ENCODE data around the gene SLF2. TPM values are rescaled to one million over a fixed set of nuclear protein-coding genes. Genes with fewer than 3 reads are reported as not detected.

SLF2 gene
- total and polyA plus RNA-seq, 9 of the 15 experiments (the other 6 are each of a cell fraction or from before 2014, with no cell fraction given) = 1.7 to 18.4 (median 7.8) TPM

DNA sequence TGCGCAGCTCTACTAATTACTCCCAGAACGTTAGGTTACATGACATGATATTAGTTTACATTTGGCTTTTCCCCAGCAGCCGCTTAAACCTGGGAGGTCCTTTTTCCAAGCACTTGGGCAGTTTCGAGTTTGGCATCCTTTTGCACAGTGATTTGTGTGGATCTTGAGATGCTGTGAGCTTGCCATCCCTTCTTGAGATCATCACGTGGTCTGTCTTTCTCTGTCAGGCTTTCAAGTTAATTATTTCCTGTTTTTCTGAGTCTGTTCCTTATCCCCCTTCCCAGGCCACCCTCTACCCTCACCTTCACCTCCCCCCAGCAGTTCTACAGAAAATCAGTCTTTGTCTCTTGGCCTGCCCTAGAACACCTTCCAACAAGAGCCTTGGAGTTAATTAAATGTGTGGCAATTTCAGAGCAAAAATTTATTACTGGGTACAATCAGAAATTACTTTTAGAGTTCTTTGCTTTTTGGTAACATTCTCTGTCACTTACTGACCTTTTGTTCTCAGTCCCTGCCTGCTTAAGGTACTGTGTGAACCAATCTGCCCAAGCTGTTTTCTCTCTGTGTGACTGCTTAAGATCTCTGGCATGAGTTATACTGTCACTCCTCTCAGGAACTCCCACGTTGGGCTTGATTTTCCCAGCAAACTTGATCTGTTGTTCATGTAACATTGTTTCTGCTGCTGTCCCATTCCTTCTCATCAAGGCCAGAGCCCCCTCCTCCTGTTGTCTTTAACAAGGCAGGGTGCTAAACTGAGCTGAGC lies 3.1 kb upstream of the SLF2 start (continued):
- no peak for TF ChIP-seq ZKSCAN8 (CRISPR knock-in tag; IDR thresholded peaks at IDR 0.05)
- TF ChIP-seq GATAD2B (IDR thresholded peaks at IDR 0.05; ENCODE audit: borderline replicate concordance) = no peak
- TF ChIP-seq NONO (IDR thresholded peaks at IDR 0.05; ENCODE audit: low read depth in 2 of 2, low read length in 1 of 2) = no peak
- no peak for TF ChIP-seq FOXA1 (IDR thresholded peaks at IDR 0.05; ENCODE audit: borderline replicate concordance)
- TF ChIP-seq RUNX1 (IDR thresholded peaks at IDR 0.05; ENCODE audit: low read depth) = no peak
- TF ChIP-seq, protein P1, sequence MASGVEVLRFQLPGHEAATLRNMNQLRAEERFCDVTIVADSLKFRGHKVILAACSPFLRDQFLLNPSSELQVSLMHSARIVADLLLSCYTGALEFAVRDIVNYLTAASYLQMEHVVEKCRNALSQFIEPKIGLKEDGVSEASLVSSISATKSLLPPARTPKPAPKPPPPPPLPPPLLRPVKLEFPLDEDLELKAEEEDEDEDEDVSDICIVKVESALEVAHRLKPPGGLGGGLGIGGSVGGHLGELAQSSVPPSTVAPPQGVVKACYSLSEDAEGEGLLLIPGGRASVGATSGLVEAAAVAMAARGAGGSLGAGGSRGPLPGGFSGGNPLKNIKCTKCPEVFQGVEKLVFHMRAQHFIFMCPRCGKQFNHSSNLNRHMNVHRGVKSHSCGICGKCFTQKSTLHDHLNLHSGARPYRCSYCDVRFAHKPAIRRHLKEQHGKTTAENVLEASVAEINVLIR (CRISPR knock-in tag; IDR thresholded peaks at IDR 0.05) = no peak
- no peak for TF ChIP-seq TFAM (CRISPR knock-in tag; conservative IDR thresholded peaks at IDR 0.05)
- TF ChIP-seq RBM14 (IDR thresholded peaks at IDR 0.05; ENCODE audit: borderline replicate concordance, insufficient read depth, low read depth, low read length) = no peak
- TF ChIP-seq, protein P2, sequence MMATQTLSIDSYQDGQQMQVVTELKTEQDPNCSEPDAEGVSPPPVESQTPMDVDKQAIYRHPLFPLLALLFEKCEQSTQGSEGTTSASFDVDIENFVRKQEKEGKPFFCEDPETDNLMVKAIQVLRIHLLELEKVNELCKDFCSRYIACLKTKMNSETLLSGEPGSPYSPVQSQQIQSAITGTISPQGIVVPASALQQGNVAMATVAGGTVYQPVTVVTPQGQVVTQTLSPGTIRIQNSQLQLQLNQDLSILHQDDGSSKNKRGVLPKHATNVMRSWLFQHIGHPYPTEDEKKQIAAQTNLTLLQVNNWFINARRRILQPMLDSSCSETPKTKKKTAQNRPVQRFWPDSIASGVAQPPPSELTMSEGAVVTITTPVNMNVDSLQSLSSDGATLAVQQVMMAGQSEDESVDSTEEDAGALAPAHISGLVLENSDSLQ (IDR thresholded peaks at IDR 0.05) = 0 out of 2 replicates have a peak, but pooled peaks have one; percentile 16
- no peak for TF ChIP-seq HNRNPUL1 (IDR thresholded peaks at IDR 0.05; ENCODE audit: low read length)
- TF ChIP-seq TEAD1 (CRISPR knock-in tag; IDR thresholded peaks at IDR 0.05) = no peak
- no peak for TF ChIP-seq COPS2 (conservative IDR thresholded peaks at IDR 0.05)
- no peak for TF ChIP-seq ZNF263 (CRISPR knock-in tag; IDR thresholded peaks at IDR 0.05; ENCODE audit: borderline replicate concordance)
- TF ChIP-seq ZKSCAN1 (IDR thresholded peaks at IDR 0.05; ENCODE audit: low read depth, low read length) = no peak
- TF ChIP-seq TAL1 (IDR thresholded peaks at IDR 0.05) = no peak; the same call in 1 of the 2 replicates
- TF ChIP-seq SMAD2 (IDR thresholded peaks at IDR 0.05; ENCODE audit: low read depth, low read length) = no peak
- TF ChIP-seq, protein P3, sequence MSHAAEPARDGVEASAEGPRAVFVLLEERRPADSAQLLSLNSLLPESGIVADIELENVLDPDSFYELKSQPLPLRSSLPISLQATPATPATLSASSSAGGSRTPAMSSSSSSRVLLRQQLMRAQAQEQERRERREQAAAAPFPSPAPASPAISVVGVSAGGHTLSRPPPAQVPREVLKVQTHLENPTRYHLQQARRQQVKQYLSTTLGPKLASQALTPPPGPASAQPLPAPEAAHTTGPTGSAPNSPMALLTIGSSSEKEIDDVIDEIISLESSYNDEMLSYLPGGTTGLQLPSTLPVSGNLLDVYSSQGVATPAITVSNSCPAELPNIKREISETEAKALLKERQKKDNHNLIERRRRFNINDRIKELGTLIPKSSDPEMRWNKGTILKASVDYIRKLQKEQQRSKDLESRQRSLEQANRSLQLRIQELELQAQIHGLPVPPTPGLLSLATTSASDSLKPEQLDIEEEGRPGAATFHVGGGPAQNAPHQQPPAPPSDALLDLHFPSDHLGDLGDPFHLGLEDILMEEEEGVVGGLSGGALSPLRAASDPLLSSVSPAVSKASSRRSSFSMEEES (CRISPR knock-in tag; IDR thresholded peaks at IDR 0.05) = peak; percentile 82
- TF ChIP-seq NFXL1 (CRISPR knock-in tag; IDR thresholded peaks at IDR 0.05) = no peak
- TF ChIP-seq DDX20 (tag; IDR thresholded peaks at IDR 0.05; ENCODE audit: low read depth) = no peak
- no peak for TF ChIP-seq MTA3 (IDR thresholded peaks at IDR 0.05; ENCODE audit: borderline replicate concordance)
- TF ChIP-seq SMAD3 (CRISPR knock-in tag; conservative IDR thresholded peaks at IDR 0.05) = no peak
- TF ChIP-seq ZNF408 (CRISPR knock-in tag; IDR thresholded peaks at IDR 0.05; ENCODE audit: low read depth) = no peak
- no peak for TF ChIP-seq CHD1 (IDR thresholded peaks at IDR 0.05; ENCODE audit: low read length)
- no peak for TF ChIP-seq SRSF7 (optimal IDR thresholded peaks at IDR 0.05; ENCODE audit: low read depth, low read length)
- TF ChIP-seq FOXM1 (IDR thresholded peaks at IDR 0.05; ENCODE audit: low read depth) = no peak
- TF ChIP-seq FOXM1 (CRISPR knock-in tag; IDR thresholded peaks at IDR 0.05; ENCODE audit: low read depth) = no peak
